Heart left ventricle (tissue), 16 donors: Measurements from ENCODE around the gene CFAP70. TPM values are rescaled to one million over a fixed set of nuclear protein-coding genes. Genes with fewer than 3 reads are reported as not detected.
A peak's percentile ranks its signal among the peaks of the same experiment; 100 is the strongest.

Experiments used
- ATAC-seq, 4 donors: fragments of 200-7000 bp; cut with Tn5 transposase; one replicate each; pipeline ENCODE4 v1.9.1; 2020 to 2022; ENCODE audit warnings: moderate library complexity in 4 of 4, mild to moderate bottlenecking in 3 of 4, moderate number of reproducible peaks in 1 of 4
- DNase-seq, 5 donors: peaks; one replicate each; pipeline ENCODE4 v3.0.0-alpha.2; 2020
- H3K27ac ChIP-seq, 12 donors: fragments of 200-600 bp; sonication (generic) in 4 of 12; one replicate each; pipeline versions ENCODE4 v1.5.0 to v1.8.0; 2016 to 2022; ENCODE audit warnings: mild to moderate bottlenecking in 2 of 12
- H3K27me3 ChIP-seq, 9 donors: fragments of 200-600 bp; sonication (generic) in 2 of 9; one replicate each; pipeline versions ENCODE4 v1.5.1 to v1.8.0; 2016 to 2022; ENCODE audit warnings: mild to moderate bottlenecking in 3 of 9
- H3K36me3 ChIP-seq, 9 donors: fragments of 200-600 bp; sonication (generic) in 2 of 9; one replicate each; pipeline versions ENCODE4 v1.5.0 to v1.8.0; 2018 to 2022; ENCODE audit warnings: mild to moderate bottlenecking in 2 of 9
- H3K4me1 ChIP-seq, 12 donors: fragments of 200-600 bp; sonication (generic) in 4 of 12; one replicate each; pipeline versions ENCODE4 v1.5.0 to v1.8.0; 2016 to 2022; ENCODE audit warnings: mild to moderate bottlenecking in 3 of 12
- H3K4me3 ChIP-seq, 12 donors: fragments of 200-600 bp; sonication (generic) in 4 of 12; one replicate each; pipeline versions ENCODE4 v1.5.0 to v1.8.0; 2017 to 2022; ENCODE audit warnings: mild to moderate bottlenecking in 9 of 12, moderate library complexity in 4 of 12
- H3K9me3 ChIP-seq, 12 donors: fragments of 200-600 bp; sonication (generic) in 4 of 12; one replicate each; pipeline versions ENCODE4 v1.5.0 to v1.8.0; 2016 to 2022; ENCODE audit warnings: mild to moderate bottlenecking in 1 of 12
- POLR2A ChIP-seq, 2 donors: fragments of 450-650 bp; IDR thresholded peaks; one replicate each; pipeline ENCODE4 v1.6.1; 2017; ENCODE audit warnings: antibody characterized with exemption in 2 of 2, mild to moderate bottlenecking in 2 of 2, moderate library complexity in 2 of 2
- WGBS, 4 donors: extraction: QIAGEN DNeasy Blood & Tissue Kit in 2 of 4; methylation state at CpG; one replicate each; pipeline versions ENCODE4 v1.1.5 to v1.1.7; 2013 to 2018; 5-methylcytosine and 5-hydroxymethylcytosine counted together
- intact Hi-C, 10 donors: fragments of 100-400 bp; cut with DNase I; formaldehyde crosslinking; loops; one replicate each; pipeline versions ENCODE4 v1.11.1 to v1.14.2; 2022
- polyA plus RNA-seq, 2 donors: library from polyadenylated mRNA; stranded (reverse); fragments of 200-250 nt; gene quantifications; one replicate each; pipeline ENCODE4 v1.2.3, GENCODE V29; 2013
- total RNA-seq, 9 donors: library from RNA; depleted of rRNA in 2 of 9; stranded (reverse); fragments of >200 nt in 2 of 9; fragmentation: NEBNext Ultra II Directional in 3 of 9; extraction: Animal tissue kit (Norgen Biotek cat#: 25700) in 3 of 9; gene quantifications; one replicate each; pipeline versions ENCODE4 v1.1.0 to v1.2.4, GENCODE V29; 2016 to 2023
- TF ChIP-seq, protein P1 (sequence below), 12 donors: fragments of 200-600 bp; sonication (generic) in 4 of 12; IDR thresholded peaks; one replicate each; pipeline versions ENCODE4 v1.5.0 to v1.8.0; 2018 to 2022; ENCODE audit warnings: antibody characterized with exemption in 12 of 12, mild to moderate bottlenecking in 5 of 12
- donor health status: ischemic (EF 13 %, LVEDD 7.1; RV severe dilation, severe dysfunction).
- donor health status: healthy with polysubstance abuse.
- donor health status: DM: no; HTN: yes; CAD: no.
- donor health status: DM: no; HTN: no; CAD: no.
- donor health status: ischemic (EF 25% LVEDD 6.9; RV normal size, moderate dysfunction).
- donor health status: ischemic (EF 25% LVEDD 5.7; RV mildly dilated, moderate dysfunction).
- donor health status: healthy.
- donor health status: DM: yes; HTN: yes; CAD: no.
- donor health status: ischemic (EF 35%, LVEDD 5.7; RV mildly dilated, moderate dysfunction).
- donor health status: nonischemic (EF 11% LVEDD 7.7; RV severe dilation, severe dysfunction).
- donor health status: DM: yes; HTN: yes; CAD: no.
- donor health status: PGD.
- donor health status: ischemic (EF 29% LVEDD 5.4; RV normal size, mild dysfunction).
- donor health status: nonischemic (EF 23%, LVEDD 6.1; RV moderate dilation, normal function).

Gene CFAP70
- total and polyA plus RNA-seq, 11 donors = 0.22 to 2.0 (median 1.4) TPM

GRCh38 chr10:73234695-73235094, 124.0 kb downstream of the CFAP70 start:
- no peak for DNase-seq
- TF ChIP-seq, protein P1, sequence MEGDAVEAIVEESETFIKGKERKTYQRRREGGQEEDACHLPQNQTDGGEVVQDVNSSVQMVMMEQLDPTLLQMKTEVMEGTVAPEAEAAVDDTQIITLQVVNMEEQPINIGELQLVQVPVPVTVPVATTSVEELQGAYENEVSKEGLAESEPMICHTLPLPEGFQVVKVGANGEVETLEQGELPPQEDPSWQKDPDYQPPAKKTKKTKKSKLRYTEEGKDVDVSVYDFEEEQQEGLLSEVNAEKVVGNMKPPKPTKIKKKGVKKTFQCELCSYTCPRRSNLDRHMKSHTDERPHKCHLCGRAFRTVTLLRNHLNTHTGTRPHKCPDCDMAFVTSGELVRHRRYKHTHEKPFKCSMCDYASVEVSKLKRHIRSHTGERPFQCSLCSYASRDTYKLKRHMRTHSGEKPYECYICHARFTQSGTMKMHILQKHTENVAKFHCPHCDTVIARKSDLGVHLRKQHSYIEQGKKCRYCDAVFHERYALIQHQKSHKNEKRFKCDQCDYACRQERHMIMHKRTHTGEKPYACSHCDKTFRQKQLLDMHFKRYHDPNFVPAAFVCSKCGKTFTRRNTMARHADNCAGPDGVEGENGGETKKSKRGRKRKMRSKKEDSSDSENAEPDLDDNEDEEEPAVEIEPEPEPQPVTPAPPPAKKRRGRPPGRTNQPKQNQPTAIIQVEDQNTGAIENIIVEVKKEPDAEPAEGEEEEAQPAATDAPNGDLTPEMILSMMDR (IDR thresholded peaks at IDR 0.05) = no peak
- Histone ChIP-seq H3K36me3 (peaks cover 0 to 91% (median 64%) of the 10 kb centered on the region in 9 donors), H3K4me3 (no peak overlapping the region), H3K27ac (peak overlapping the region in 4 of 12 donors; percentile 4 to 51 (median 19)), H3K27me3 (no peaks in the 10 kb centered on the region), H3K4me1 (peaks cover 0 to 14% (median under 1%) of the 10 kb centered on the region in 12 donors), H3K9me3 (no peaks in the 10 kb centered on the region)
- 55 to 76% (median 67%) methylated on average over 7 of the region's 7 CpGs for WGBS, 4 donors
- ATAC-seq = peak in 3 of 4 donors; percentile 36 to 64 (median 62)
- intact Hi-C loops = no loop called here

GRCh38 chr10:73233883-73234282, 124.8 kb downstream of the CFAP70 start:
- TF ChIP-seq, protein P1 (IDR thresholded peaks at IDR 0.05) = no peak
- TF ChIP-seq POLR2A (IDR thresholded peaks at IDR 0.05) = no peak
- DNase-seq = no peak
- WGBS, 4 donors = 41 to 58% (median 51%) methylated on average over 2 of the region's 2 CpGs
- intact Hi-C loops = no loop called here
- Histone ChIP-seq H3K36me3 (peaks cover 0 to 89% (median 56%) of the 10 kb centered on the region in 9 donors), H3K9me3 (no peaks in the 10 kb centered on the region), H3K4me1 (peaks cover 0 to 14% (median 2%) of the 10 kb centered on the region in 12 donors), H3K4me3 (no peak overlapping the region), H3K27me3 (no peaks in the 10 kb centered on the region), H3K27ac (peak overlapping the region in 7 of 12 donors; percentile 4 to 65 (median 26))
- ATAC-seq = peak in 3 of 4 donors; percentile 14 to 35 (median 27)

DNA sequence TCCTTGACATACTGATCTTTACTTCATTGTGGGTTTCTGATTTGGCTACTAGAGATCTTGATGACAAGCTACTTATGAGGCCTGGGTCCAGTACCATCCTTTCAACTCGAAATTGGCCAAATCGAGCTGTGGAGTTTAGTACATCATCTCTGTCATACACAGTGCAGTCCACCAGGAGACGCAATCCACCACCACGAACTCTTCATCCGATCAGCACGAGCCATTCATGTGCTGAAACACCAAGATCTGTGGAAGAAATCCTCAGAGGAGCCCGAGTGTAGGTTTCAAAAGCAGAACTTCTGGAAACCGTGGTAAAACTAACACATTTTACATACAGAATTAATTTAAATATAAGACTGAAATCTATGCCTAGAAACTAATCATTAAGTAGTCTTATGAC, 125.8 kb downstream of the CFAP70 start:
- no peak for TF ChIP-seq POLR2A (IDR thresholded peaks at IDR 0.05)
- TF ChIP-seq, protein P1 (IDR thresholded peaks at IDR 0.05) = no peak
- H3K4me1 ChIP-seq = peaks cover 0 to 16% (median 2%) of the 10 kb centered on the region in 12 donors
- no peaks in the 10 kb centered on the region for H3K27me3 ChIP-seq
- H3K4me3 ChIP-seq = no peak overlapping the region
- ATAC-seq (no peak), DNase-seq (no peak)
- 87 to 92% (median 88%) methylated on average over 8 of the region's 8 CpGs for WGBS, 4 donors
- no peaks in the 10 kb centered on the region for H3K9me3 ChIP-seq
- peak overlapping the region in 2 of 12 donors; percentile 26 to 49 for H3K27ac ChIP-seq
- intact Hi-C loops = no loop called here
- H3K36me3 ChIP-seq = peaks cover 0 to 91% (median 47%) of the 10 kb centered on the region in 9 donors

DNA sequence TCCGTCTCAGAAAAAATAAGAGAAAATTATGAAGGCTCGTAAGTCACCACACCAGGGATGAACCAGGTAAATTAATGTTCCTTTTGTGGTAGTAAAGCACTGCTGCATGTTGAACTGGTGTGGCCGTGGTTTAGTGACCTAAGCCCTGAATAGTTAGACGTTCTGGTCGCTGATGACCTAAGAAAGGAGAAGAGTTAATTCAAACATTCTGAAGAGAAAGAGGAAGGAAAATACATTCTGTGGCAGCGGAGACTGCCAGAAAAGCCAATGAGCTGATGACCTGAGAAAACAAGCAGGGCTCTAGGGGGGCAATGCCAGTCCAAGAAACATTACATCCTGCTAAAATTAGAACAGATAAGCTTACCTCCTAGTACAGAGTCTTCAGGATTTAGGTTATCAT, 129.1 kb downstream of the CFAP70 start:
- H3K27ac ChIP-seq = peak overlapping the region in 1 of 12 donors; percentile 56
- peaks cover 0 to 77% (median 21%) of the 10 kb centered on the region in 9 donors for H3K36me3 ChIP-seq
- H3K4me1 ChIP-seq = peaks cover 0 to 18% (median 2%) of the 10 kb centered on the region in 12 donors
- ATAC-seq (no peak), DNase-seq (no peak)
- no peak for TF ChIP-seq POLR2A (IDR thresholded peaks at IDR 0.05)
- TF ChIP-seq, protein P1 (IDR thresholded peaks at IDR 0.05) = no peak
- WGBS, 4 donors = 78 to 91% (median 86%) methylated on average over 6 of the region's 6 CpGs
- H3K4me3 ChIP-seq = no peak overlapping the region
- intact Hi-C loops = no loop called here
- H3K27me3 ChIP-seq = no peaks in the 10 kb centered on the region
- H3K9me3 ChIP-seq = no peaks in the 10 kb centered on the region
